SH-SY5Y (cell line): ENCODE data around the gene RALGAPA2.

Experiments
- GATA2 ChIP-seq: IDR thresholded peaks from 2 replicates; pipeline ENCODE4 v1.6.1; 2011; ENCODE audit warnings: mild to moderate bottlenecking, low read depth, low read length
- GATA3 ChIP-seq: IDR thresholded peaks from 2 replicates; pipeline ENCODE4 v1.6.1; 2011; ENCODE audit warnings: low read depth, mild to moderate bottlenecking, low read length, moderate library complexity

DNA sequence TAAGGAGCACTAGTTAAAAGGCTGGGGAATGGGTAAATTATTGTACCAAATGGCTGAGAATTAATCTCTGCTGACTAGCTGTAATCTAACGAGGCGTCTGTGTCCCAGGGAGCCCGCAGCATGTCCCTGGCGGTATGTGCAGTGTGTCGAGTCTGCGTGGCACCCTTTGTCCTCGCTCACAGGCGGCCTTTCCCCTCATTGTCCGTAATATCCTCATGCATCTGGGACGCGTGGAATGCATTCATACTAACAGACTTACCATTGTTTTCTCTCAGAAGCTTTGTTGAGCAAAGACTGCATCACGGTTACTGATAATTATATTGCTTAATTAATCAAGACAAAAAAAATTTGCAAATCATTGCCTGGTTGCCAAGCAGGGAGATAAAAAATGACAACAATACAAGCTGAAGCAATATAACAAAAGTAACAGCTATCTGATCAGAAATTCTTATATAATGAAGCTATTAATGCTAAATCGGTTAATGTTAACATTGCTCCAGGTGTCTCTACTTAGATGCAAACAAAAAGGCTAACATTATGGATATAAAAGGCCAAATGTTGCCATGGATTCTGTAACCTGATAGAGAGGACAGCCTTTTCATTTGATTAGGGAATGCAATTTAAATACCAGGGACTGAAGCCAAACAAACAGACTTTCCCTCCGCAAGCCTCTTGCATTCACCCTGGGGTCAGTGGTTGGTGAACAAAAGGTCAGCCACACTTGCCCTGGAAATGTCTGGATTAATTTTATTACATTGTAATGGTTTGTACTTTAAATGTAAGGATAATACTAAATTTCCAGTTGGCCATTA lies 219.7 kb downstream of the RALGAPA2 start:
- TF ChIP-seq GATA2 (no peak), GATA3 (no peak)
